ENCODE results near the gene ST6GALNAC4.

DNA sequence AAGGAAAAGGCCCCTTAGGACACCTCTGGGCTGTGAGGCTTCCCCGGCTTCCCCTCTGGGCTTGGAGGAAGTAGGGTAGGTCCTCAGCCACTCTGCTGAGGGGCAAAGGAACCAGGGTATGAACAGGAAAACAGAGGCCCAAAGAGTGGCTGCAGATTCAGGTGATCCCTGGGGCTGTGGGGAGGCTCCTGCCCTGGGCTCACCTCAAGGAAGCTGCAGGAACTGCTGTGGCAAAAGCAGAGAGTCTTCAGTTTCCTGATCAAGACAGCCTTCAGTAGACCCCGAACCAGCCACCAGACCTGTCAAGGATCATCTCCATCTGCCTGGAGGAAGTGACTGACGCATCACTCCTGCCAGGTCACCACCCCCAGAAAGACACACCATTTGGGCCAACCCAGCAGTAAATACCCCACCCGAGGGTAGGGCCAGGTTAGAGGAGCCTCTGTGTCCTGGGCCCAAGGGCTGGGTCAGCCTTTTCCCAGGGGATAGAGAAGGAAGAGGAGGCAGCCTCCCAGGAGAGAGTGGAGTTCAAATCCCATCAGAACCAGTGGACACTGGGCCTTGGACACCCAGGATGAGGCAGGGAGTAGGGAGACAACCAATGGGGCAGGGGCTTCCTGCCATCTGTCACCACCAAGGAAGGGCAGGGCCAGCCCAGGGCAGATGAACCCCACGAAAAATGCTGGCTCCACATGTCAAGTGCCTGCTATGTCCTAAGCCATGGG lies 11.7 kb downstream of the ST6GALNAC4 start:
- TF ChIP-seq POLR2AphosphoS5 (IDR thresholded peaks at IDR 0.05; ENCODE audit: borderline replicate concordance, low read depth, low read length) = no peak
- no peak for TF ChIP-seq EZH2 (IDR thresholded peaks at IDR 0.05)
- TF ChIP-seq FOXP2 (optimal IDR thresholded peaks at IDR 0.05; ENCODE audit: control extremely low read depth, extremely low read length, insufficient read depth) = no peak

Data from SK-N-MC (cell line).